ENCODE data around the gene PARP9. TPM values are rescaled to one million over a fixed set of nuclear protein-coding genes. Genes with fewer than 3 reads are reported as not detected.

PARP9 gene
- total RNA-seq, 6 experiments from 2014 or later = 5.2 to 11.0 (median 9.7) TPM

GRCh38 chr3:122553171-122553570 lies 10.9 kb downstream of the PARP9 start:
- Mint-ChIP-seq H3K27ac (no peak overlapping the region), H3K4me1 (ENCODE audit: low read depth) (peaks cover 10% of the 10 kb centered on the region), H3K9me3 (no peaks in the 10 kb centered on the region), H3K4me3 (no peak overlapping the region), H3K36me3 (ENCODE audit: low read depth) (peaks cover 5% of the 10 kb centered on the region; the same call in 1 of the 2 replicates), H3K27me3 (ENCODE audit: insufficient read depth) (no peaks in the 10 kb centered on the region)
- DNase-seq = no peak
- no peak for TF ChIP-seq CTCF (IDR thresholded peaks at IDR 0.05)

DNA sequence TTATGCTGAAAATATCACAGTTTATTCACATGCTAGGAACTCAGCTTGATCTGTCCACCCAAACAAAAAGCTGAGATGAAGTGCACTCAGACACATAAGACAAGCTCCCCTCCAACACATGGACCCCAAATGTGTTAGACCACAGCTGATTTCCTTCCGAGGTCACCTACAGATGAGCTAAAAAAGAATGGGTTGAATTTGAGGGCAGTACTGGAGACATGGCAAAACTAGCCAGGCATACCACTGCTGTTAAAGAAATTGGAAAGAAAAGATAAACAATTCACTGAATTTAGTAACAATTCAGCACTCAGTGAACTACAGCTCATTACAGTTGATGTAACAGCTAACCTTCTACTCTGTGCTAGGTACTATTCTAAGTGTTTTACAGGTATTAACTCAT lies 15.5 kb downstream of the PARP9 start:
- TF ChIP-seq CTCF (IDR thresholded peaks at IDR 0.05) = no peak
- H3K9me3 Mint-ChIP-seq = no peaks in the 10 kb centered on the region
- H3K27me3 Mint-ChIP-seq (ENCODE audit: insufficient read depth) = no peaks in the 10 kb centered on the region
- H3K4me1 Mint-ChIP-seq (ENCODE audit: low read depth) = no peaks in the 10 kb centered on the region
- no peak overlapping the region for H3K27ac Mint-ChIP-seq
- peaks cover 15% of the 10 kb centered on the region; the same call in 1 of the 2 replicates for H3K36me3 Mint-ChIP-seq (ENCODE audit: low read depth)
- no peak for DNase-seq
- H3K4me3 Mint-ChIP-seq = no peak overlapping the region

GRCh38 chr3:122548076-122548475 lies 16.0 kb downstream of the PARP9 start:
- no peak for DNase-seq

GRCh38 chr3:122546151-122546550 lies 17.9 kb downstream of the PARP9 start:
- Mint-ChIP-seq H3K27me3 (ENCODE audit: insufficient read depth) (no peaks in the 10 kb centered on the region), H3K9me3 (no peaks in the 10 kb centered on the region), H3K4me3 (no peak overlapping the region), H3K4me1 (ENCODE audit: low read depth) (no peaks in the 10 kb centered on the region), H3K36me3 (ENCODE audit: low read depth) (peaks cover 15% of the 10 kb centered on the region; the same call in 1 of the 2 replicates), H3K27ac (no peak overlapping the region)
- TF ChIP-seq CTCF (IDR thresholded peaks at IDR 0.05) = no peak
- no peak for DNase-seq

More at GRCh38 chr3:122548076-122548475, 16.0 kb downstream of the PARP9 start:
- no peak for TF ChIP-seq CTCF (IDR thresholded peaks at IDR 0.05)
- H3K27ac Mint-ChIP-seq = no peak overlapping the region
- no peaks in the 10 kb centered on the region for H3K9me3 Mint-ChIP-seq
- H3K4me3 Mint-ChIP-seq = no peak overlapping the region
- H3K4me1 Mint-ChIP-seq (ENCODE audit: low read depth) = no peaks in the 10 kb centered on the region
- peaks cover 15% of the 10 kb centered on the region; the same call in 1 of the 2 replicates for H3K36me3 Mint-ChIP-seq (ENCODE audit: low read depth)
- H3K27me3 Mint-ChIP-seq (ENCODE audit: insufficient read depth) = no peaks in the 10 kb centered on the region

- Mint-ChIP-seq H3K4me3 (no peak overlapping the region), H3K27ac (no peak overlapping the region), H3K36me3 (ENCODE audit: low read depth) (peaks cover 8% of the 10 kb centered on the region), H3K27me3 (ENCODE audit: insufficient read depth) (no peaks in the 10 kb centered on the region; the same call in 1 of the 2 replicates), H3K9me3 (no peaks in the 10 kb centered on the region), H3K4me1 (ENCODE audit: low read depth) (peaks cover 10% of the 10 kb centered on the region)
- no peak for DNase-seq
- TF ChIP-seq CTCF (IDR thresholded peaks at IDR 0.05) = no peak
Observed at GRCh38 chr3:122538956-122539490, 25.1 kb downstream of the PARP9 start.

Data from HFFc6 (cell line).